Smooth muscle cell (in vitro differentiated cells): ENCODE results near the gene CLCN5. TPM values are rescaled to one million over a fixed set of nuclear protein-coding genes. Genes with fewer than 3 reads are reported as not detected.

ENCODE experiments used
- DNase-seq: peaks from one replicate; lab custom pipeline; 2025; ENCODE audit not compliant: unreplicated experiment; lab: John Stamatoyannopoulos, UW
- H2AFZ ChIP-seq: fragments of 200-600 bp; sonication (generic); 2 replicates; pipeline ENCODE4 v1.6.0; 2016; ENCODE audit warnings: antibody characterized with exemption, low read depth, mild to moderate bottlenecking
- H3F3A ChIP-seq: fragments of 200-600 bp; sonication (generic); 2 replicates; pipeline ENCODE4 v1.6.0; 2017; ENCODE audit warnings: antibody characterized with exemption, low read depth
- H3K27ac ChIP-seq: fragments of 200-600 bp; sonication (generic); 2 replicates; pipeline ENCODE4 v1.5.1; 2016; ENCODE audit warnings: low read depth, mild to moderate bottlenecking
- H3K27me3 ChIP-seq: fragments of 200-600 bp; sonication (generic); 2 replicates; pipeline ENCODE4 v1.6.1; 2016; ENCODE audit warnings: low read depth, mild to moderate bottlenecking
- H3K36me3 ChIP-seq: fragments of 200-600 bp; sonication (generic); 2 replicates; pipeline ENCODE4 v1.5.1; 2016; ENCODE audit warnings: low read depth
- H3K4me1 ChIP-seq: fragments of 200-600 bp; sonication (generic); 2 replicates; pipeline ENCODE4 v1.5.1; 2016; ENCODE audit warnings: low read depth
- H3K4me2 ChIP-seq: fragments of 200-600 bp; sonication (generic); 2 replicates; pipeline ENCODE4 v1.6.0; 2016; ENCODE audit warnings: mild to moderate bottlenecking
- H3K4me3 ChIP-seq: fragments of 200-600 bp; sonication (generic); 2 replicates; pipeline ENCODE4 v1.5.1; 2016; ENCODE audit warnings: mild to moderate bottlenecking
- H3K79me2 ChIP-seq: fragments of 200-600 bp; sonication (generic); 2 replicates; pipeline ENCODE4 v1.6.0; 2016; ENCODE audit warnings: low read depth, mild to moderate bottlenecking
- H3K9ac ChIP-seq: fragments of 200-600 bp; sonication (generic); 2 replicates; pipeline ENCODE4 v1.6.0; 2016; ENCODE audit warnings: low read depth
- H3K9me3 ChIP-seq: fragments of 200-600 bp; sonication (generic); replicated peaks from 2 replicates; pipeline ENCODE4 v1.5.1; 2016; ENCODE audit warnings: low read depth
- H4K20me1 ChIP-seq: fragments of 200-600 bp; sonication (generic); 2 replicates; pipeline ENCODE4 v1.6.0; 2016; ENCODE audit warnings: low read depth
- WGBS: methylation state at CpG from one replicate; pipeline ENCODE4 v1.1.7; 2016; ENCODE audit warnings: low lambda C conversion rate; 5-methylcytosine and 5-hydroxymethylcytosine counted together
- polyA plus RNA-seq: library from polyadenylated mRNA; unstranded; fragments of >200 nt; fragmentation: Nextera tagmentation; extraction: Ambion mirVana; gene quantifications from 2 replicates; pipeline ENCODE4 v1.2.1, GENCODE V29; 2016
- total RNA-seq: library from RNA; depleted of rRNA; stranded (reverse); fragments of >200 nt; gene quantifications from 2 replicates; pipeline ENCODE4 v1.2.3, GENCODE V29; 2014
- TF ChIP-seq, protein P1 (sequence below): fragments of 200-600 bp; sonication (generic); IDR thresholded peaks from 2 replicates; pipeline ENCODE4 v1.5.1; 2017; ENCODE audit warnings: borderline replicate concordance, mild to moderate bottlenecking, antibody characterized with exemption; ENCODE audit not compliant: insufficient read depth, poor library complexity, severe bottlenecking

The CLCN5 gene
- total and polyA plus RNA-seq, 2 experiments from 2014 or later = 1.7 to 7.1 TPM

DNA sequence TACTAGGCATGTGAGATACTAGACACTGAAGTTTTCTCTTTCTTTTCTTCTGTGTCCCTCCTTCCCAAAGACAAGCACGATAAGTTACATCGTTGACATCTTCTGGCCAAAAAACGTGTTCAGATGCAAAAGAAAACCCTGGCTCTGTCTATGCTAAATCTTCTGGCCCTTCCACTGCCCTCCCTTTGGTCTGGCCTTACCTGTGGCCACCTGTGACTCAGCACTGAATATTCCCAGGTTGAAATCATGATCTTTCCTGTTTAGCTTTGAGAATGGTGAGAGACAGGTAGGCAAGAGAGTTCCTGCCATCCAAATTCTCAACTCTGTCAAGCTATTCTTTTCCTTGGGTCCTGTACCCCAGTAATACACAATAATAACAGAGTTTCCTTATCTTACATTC lies 12.3 kb downstream of the CLCN5 start:
- Histone ChIP-seq H3K4me1 (no peaks in the 10 kb centered on the region), H3K79me2 (no peaks in the 10 kb centered on the region), H4K20me1 (no peaks in the 10 kb centered on the region), H3K4me3 (no peak overlapping the region), H2AFZ (no peak overlapping the region), H3K36me3 (no peaks in the 10 kb centered on the region), H3K27ac (no peak overlapping the region), H3K9ac (no peak overlapping the region), H3F3A (no peaks in the 10 kb centered on the region), H3K4me2 (no peak overlapping the region), H3K9me3 (no peaks in the 10 kb centered on the region), H3K27me3 (no peaks in the 10 kb centered on the region)
- WGBS = 77% methylated on average over 3 of the region's 3 CpGs
- TF ChIP-seq, protein P1, sequence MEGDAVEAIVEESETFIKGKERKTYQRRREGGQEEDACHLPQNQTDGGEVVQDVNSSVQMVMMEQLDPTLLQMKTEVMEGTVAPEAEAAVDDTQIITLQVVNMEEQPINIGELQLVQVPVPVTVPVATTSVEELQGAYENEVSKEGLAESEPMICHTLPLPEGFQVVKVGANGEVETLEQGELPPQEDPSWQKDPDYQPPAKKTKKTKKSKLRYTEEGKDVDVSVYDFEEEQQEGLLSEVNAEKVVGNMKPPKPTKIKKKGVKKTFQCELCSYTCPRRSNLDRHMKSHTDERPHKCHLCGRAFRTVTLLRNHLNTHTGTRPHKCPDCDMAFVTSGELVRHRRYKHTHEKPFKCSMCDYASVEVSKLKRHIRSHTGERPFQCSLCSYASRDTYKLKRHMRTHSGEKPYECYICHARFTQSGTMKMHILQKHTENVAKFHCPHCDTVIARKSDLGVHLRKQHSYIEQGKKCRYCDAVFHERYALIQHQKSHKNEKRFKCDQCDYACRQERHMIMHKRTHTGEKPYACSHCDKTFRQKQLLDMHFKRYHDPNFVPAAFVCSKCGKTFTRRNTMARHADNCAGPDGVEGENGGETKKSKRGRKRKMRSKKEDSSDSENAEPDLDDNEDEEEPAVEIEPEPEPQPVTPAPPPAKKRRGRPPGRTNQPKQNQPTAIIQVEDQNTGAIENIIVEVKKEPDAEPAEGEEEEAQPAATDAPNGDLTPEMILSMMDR = no peak
- DNase-seq = no peak

DNA sequence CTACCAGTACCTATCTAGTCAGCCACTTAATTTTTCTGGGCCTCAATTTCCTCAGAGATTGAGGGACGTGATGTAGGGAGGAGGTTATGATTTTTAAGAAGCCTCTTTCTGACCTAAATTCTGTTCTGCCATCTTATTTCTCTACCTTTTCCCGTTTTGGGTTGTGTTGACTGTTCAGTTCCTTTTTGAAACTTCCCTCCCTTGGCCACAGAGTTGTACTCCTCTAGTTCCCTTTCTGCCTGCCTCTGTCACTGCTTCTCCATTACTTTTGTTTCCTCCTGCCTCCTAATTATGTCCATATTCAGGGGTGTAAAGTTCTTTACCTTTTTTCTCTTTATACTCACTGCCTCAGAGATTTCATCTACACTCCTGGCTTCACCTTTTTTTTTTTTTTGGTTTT lies 25.4 kb downstream of the CLCN5 start:
- no peak overlapping the region for H3K4me3 ChIP-seq

GRCh38 chrX:49949961-49950360 lies 27.6 kb downstream of the CLCN5 start:
- Histone ChIP-seq H3K9me3 (no peaks in the 10 kb centered on the region), H4K20me1 (no peaks in the 10 kb centered on the region), H3F3A (no peaks in the 10 kb centered on the region), H3K4me3 (no peak overlapping the region), H3K36me3 (no peaks in the 10 kb centered on the region), H2AFZ (no peak overlapping the region), H3K27ac (no peak overlapping the region), H3K9ac (no peak overlapping the region), H3K27me3 (no peaks in the 10 kb centered on the region), H3K79me2 (no peaks in the 10 kb centered on the region), H3K4me1 (no peaks in the 10 kb centered on the region), H3K4me2 (no peak overlapping the region)
- TF ChIP-seq, protein P1 = no peak
- DNase-seq = no peak
- whole genome bisulfite sequencing = 84% methylated on average over 1 of the region's 1 CpG

More for the DNA sequence above, 25.4 kb downstream of the CLCN5 start:
- H4K20me1 ChIP-seq = no peaks in the 10 kb centered on the region
- DNase-seq = no peak
- H2AFZ ChIP-seq = no peak overlapping the region
- H3F3A ChIP-seq = no peaks in the 10 kb centered on the region
- no peaks in the 10 kb centered on the region for H3K79me2 ChIP-seq
- H3K36me3 ChIP-seq = no peaks in the 10 kb centered on the region
- H3K9me3 ChIP-seq = no peaks in the 10 kb centered on the region
- 71% methylated on average over 2 of the region's 2 CpGs for WGBS
- no peak overlapping the region for H3K4me2 ChIP-seq
- TF ChIP-seq, protein P1 = no peak
- H3K27ac ChIP-seq = no peak overlapping the region
- H3K9ac ChIP-seq = no peak overlapping the region
- no peaks in the 10 kb centered on the region for H3K4me1 ChIP-seq
- no peaks in the 10 kb centered on the region for H3K27me3 ChIP-seq

- TF ChIP-seq, protein P1 = no peak
- 60% methylated on average over 1 of the region's 1 CpG for WGBS
- Histone ChIP-seq H3K9me3 (no peaks in the 10 kb centered on the region), H3K27me3 (no peaks in the 10 kb centered on the region), H3K27ac (no peak overlapping the region), H3K36me3 (no peaks in the 10 kb centered on the region), H3K4me1 (no peaks in the 10 kb centered on the region), H3F3A (no peaks in the 10 kb centered on the region), H4K20me1 (no peaks in the 10 kb centered on the region), H3K9ac (no peak overlapping the region), H3K4me2 (no peak overlapping the region), H3K4me3 (no peak overlapping the region), H2AFZ (no peak overlapping the region), H3K79me2 (no peaks in the 10 kb centered on the region)
- DNase-seq = no peak
These were observed 29.3 kb downstream of the CLCN5 start for GRCh38 chrX:49951524-49952193.
